Rectal smooth muscle tissue (tissue), 1 donor: ENCODE results near the gene ADARB2.

Experiments used
- H3K27ac ChIP-seq: one replicate; pipeline ENCODE4 v1.7.0; 2013; ENCODE audit warnings: low read depth, low read length, inconsistent platforms
- H3K27me3 ChIP-seq: one replicate; pipeline ENCODE4 v1.7.0; 2013; ENCODE audit warnings: low read length; ENCODE audit not compliant: control insufficient read depth, insufficient read depth
- H3K36me3 ChIP-seq: one replicate; pipeline ENCODE4 v1.7.0; 2013; ENCODE audit warnings: low read length; ENCODE audit not compliant: control insufficient read depth, insufficient read depth
- H3K4me1 ChIP-seq: one replicate; pipeline ENCODE4 v1.7.0; 2013; ENCODE audit warnings: low read length; ENCODE audit not compliant: control insufficient read depth, insufficient read depth
- H3K4me3 ChIP-seq: one replicate; pipeline ENCODE4 v1.7.0; 2013; ENCODE audit warnings: low read length
- H3K9ac ChIP-seq: one replicate; pipeline ENCODE4 v1.7.0; 2013; ENCODE audit warnings: low read length

Gene ADARB2

GRCh38 chr10:1610986-1611770 is 126.1 kb downstream of the ADARB2 start:
- peaks cover 8% of the 10 kb centered on the region for H3K27me3 ChIP-seq

GRCh38 chr10:1609648-1609970 is 127.7 kb downstream of the ADARB2 start:
- Histone ChIP-seq H3K27ac (no peak overlapping the region), H3K27me3 (peaks cover 5% of the 10 kb centered on the region), H3K4me1 (no peaks in the 10 kb centered on the region), H3K36me3 (no peaks in the 10 kb centered on the region), H3K4me3 (no peak overlapping the region), H3K9ac (no peak overlapping the region)

More at GRCh38 chr10:1610986-1611770, 126.1 kb downstream of the ADARB2 start:
- H3K9ac ChIP-seq = no peak overlapping the region
- no peaks in the 10 kb centered on the region for H3K4me1 ChIP-seq
- H3K36me3 ChIP-seq = no peaks in the 10 kb centered on the region
- no peak overlapping the region for H3K27ac ChIP-seq
- H3K4me3 ChIP-seq = no peak overlapping the region

GRCh38 chr10:1608851-1609647 is 128.3 kb downstream of the ADARB2 start:
- H3K4me3 ChIP-seq = no peak overlapping the region

GRCh38 chr10:1608408-1608807 is 128.9 kb downstream of the ADARB2 start:
- Histone ChIP-seq H3K4me1 (no peaks in the 10 kb centered on the region), H3K36me3 (no peaks in the 10 kb centered on the region), H3K9ac (no peak overlapping the region), H3K27me3 (peaks cover 5% of the 10 kb centered on the region), H3K27ac (no peak overlapping the region), H3K4me3 (no peak overlapping the region)

More at GRCh38 chr10:1608851-1609647, 128.3 kb downstream of the ADARB2 start:
- Histone ChIP-seq H3K27ac (no peak overlapping the region), H3K9ac (no peak overlapping the region), H3K27me3 (peaks cover 5% of the 10 kb centered on the region), H3K4me1 (no peaks in the 10 kb centered on the region), H3K36me3 (no peaks in the 10 kb centered on the region)

GRCh38 chr10:1607466-1607865 is 129.9 kb downstream of the ADARB2 start:
- no peak overlapping the region for H3K9ac ChIP-seq
- no peaks in the 10 kb centered on the region for H3K36me3 ChIP-seq
- no peak overlapping the region for H3K27ac ChIP-seq
- H3K4me3 ChIP-seq = no peak overlapping the region
- H3K27me3 ChIP-seq = peaks cover 5% of the 10 kb centered on the region
- H3K4me1 ChIP-seq = no peaks in the 10 kb centered on the region

GRCh38 chr10:1605999-1606940 is 131.1 kb downstream of the ADARB2 start:
- H3K4me3 ChIP-seq = no peak overlapping the region
- no peaks in the 10 kb centered on the region for H3K36me3 ChIP-seq
- H3K27me3 ChIP-seq = peaks cover 5% of the 10 kb centered on the region
- no peak overlapping the region for H3K27ac ChIP-seq
- H3K9ac ChIP-seq = no peak overlapping the region
- no peaks in the 10 kb centered on the region for H3K4me1 ChIP-seq

GRCh38 chr10:1605121-1605520 is 132.2 kb downstream of the ADARB2 start:
- no peak overlapping the region for H3K9ac ChIP-seq
- no peak overlapping the region for H3K27ac ChIP-seq
- peaks cover 3% of the 10 kb centered on the region for H3K27me3 ChIP-seq
- H3K4me1 ChIP-seq = no peaks in the 10 kb centered on the region
- no peaks in the 10 kb centered on the region for H3K36me3 ChIP-seq
- no peak overlapping the region for H3K4me3 ChIP-seq

DNA sequence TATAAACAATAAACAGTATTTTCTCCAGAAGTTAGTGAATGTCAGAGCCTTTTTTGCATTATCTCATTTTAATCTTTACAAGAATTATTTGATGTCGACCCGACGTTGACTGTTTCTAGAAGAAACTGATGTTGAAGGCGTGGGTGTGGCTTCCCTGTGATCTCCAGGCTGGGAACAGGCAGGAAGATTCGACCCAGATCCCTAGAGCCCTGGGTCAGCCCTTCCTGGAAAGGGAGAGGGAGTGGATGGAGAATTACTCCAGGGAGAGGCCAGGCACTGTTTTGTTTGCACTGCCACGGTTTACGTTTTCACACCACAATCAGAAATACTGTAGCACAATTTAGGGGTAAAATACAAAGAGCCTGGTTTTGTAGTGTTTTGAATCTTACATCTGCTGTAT is 133.1 kb downstream of the ADARB2 start:
- no peak overlapping the region for H3K4me3 ChIP-seq
- H3K27me3 ChIP-seq = peaks cover 3% of the 10 kb centered on the region
- H3K36me3 ChIP-seq = no peaks in the 10 kb centered on the region
- no peak overlapping the region for H3K9ac ChIP-seq
- no peak overlapping the region for H3K27ac ChIP-seq
- H3K4me1 ChIP-seq = no peaks in the 10 kb centered on the region

DNA sequence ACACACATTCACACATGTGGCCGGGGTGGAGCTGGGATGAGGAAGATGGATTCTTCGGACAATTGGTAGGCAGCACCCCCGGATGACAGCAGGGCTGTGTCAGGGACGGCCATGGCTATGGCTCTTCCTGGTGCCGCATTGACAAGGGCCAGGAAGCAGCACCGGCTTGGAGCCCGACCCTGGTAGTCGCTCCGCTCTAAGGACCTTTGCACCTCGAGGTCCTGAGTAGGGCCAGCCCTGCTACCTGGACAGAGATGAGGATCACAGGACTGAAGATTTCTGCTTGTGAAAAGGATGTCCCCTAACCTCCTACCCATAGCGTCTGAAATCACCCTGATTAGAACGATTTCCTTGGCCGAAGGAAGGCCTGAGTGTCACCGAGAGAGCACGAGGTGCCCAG is 134.1 kb downstream of the ADARB2 start:
- no peak overlapping the region for H3K27ac ChIP-seq
- no peak overlapping the region for H3K4me3 ChIP-seq
- no peak overlapping the region for H3K9ac ChIP-seq
- H3K27me3 ChIP-seq = no peaks in the 10 kb centered on the region
- no peaks in the 10 kb centered on the region for H3K36me3 ChIP-seq
- no peaks in the 10 kb centered on the region for H3K4me1 ChIP-seq

DNA sequence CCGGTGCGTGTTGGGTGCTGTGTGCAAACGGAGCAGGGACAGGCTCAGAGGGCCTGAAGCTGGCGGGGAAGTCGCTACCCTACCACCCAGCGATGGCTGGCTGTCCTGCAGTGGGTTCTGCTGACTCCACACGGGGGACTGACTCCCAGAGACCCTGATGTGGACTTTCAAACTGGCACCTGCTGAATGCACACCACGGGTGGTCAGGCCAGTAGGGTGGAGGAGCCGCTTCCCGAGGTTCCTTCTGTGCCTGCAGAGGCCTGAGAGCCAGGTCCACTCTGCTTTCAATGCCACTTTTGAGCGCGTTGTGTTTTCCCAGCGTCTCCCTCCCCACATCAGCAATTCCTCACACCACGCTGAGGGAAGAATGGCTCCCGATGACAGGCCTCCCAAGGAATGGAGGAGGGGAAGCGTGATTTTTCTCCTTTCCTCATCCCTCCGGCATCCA is 135.3 kb downstream of the ADARB2 start:
- Histone ChIP-seq H3K4me1 (no peaks in the 10 kb centered on the region), H3K27me3 (no peaks in the 10 kb centered on the region), H3K27ac (no peak overlapping the region), H3K4me3 (no peak overlapping the region), H3K36me3 (no peaks in the 10 kb centered on the region), H3K9ac (no peak overlapping the region)

GRCh38 chr10:1601406-1601805 is 135.9 kb downstream of the ADARB2 start:
- no peaks in the 10 kb centered on the region for H3K4me1 ChIP-seq

GRCh38 chr10:1600861-1601260 is 136.5 kb downstream of the ADARB2 start:
- no peaks in the 10 kb centered on the region for H3K36me3 ChIP-seq
- no peaks in the 10 kb centered on the region for H3K4me1 ChIP-seq
- H3K4me3 ChIP-seq = no peak overlapping the region
- H3K9ac ChIP-seq = no peak overlapping the region
- no peak overlapping the region for H3K27ac ChIP-seq
- H3K27me3 ChIP-seq = no peaks in the 10 kb centered on the region

More at GRCh38 chr10:1601406-1601805, 135.9 kb downstream of the ADARB2 start:
- Histone ChIP-seq H3K4me3 (no peak overlapping the region), H3K27me3 (no peaks in the 10 kb centered on the region), H3K27ac (no peak overlapping the region), H3K9ac (no peak overlapping the region), H3K36me3 (no peaks in the 10 kb centered on the region)
